Peyer's patch (tissue), 4 donors: Measurements from ENCODE around the gene MRPL54. TPM values are rescaled to one million over a fixed set of nuclear protein-coding genes. Genes with fewer than 3 reads are reported as not detected.
"Not testable (repeated sequence)": the region's sequence is repeated elsewhere in the genome, so short reads cannot be mapped to it uniquely, and the experiment has no call there.

Experiments
- DNase-seq, 3 donors: peaks; one replicate each; pipeline ENCODE4 v3.0.0-alpha.2; 2017 to 2019
- H3K27ac ChIP-seq, 4 donors: fragments of 200-600 bp; sonication (generic); one replicate each; pipeline ENCODE4 v1.5.1; 2016 to 2019
- H3K27me3 ChIP-seq, 2 donors: fragments of 200-600 bp; sonication (generic); one replicate each; pipeline ENCODE4 v1.5.1; 2019
- H3K36me3 ChIP-seq, 3 donors: fragments of 200-600 bp; sonication (generic); one replicate each; pipeline ENCODE4 v1.5.1; 2016 to 2019
- H3K4me1 ChIP-seq, 4 donors: fragments of 200-600 bp; sonication (generic); one replicate each; pipeline ENCODE4 v1.5.1; 2016 to 2019
- H3K4me3 ChIP-seq, 4 donors: fragments of 200-600 bp; sonication (generic); 1 replicate in 3 of 4; 2 replicates in 1 of 4; pipeline ENCODE4 v1.5.1; 2016 to 2019; ENCODE audit warnings: mild to moderate bottlenecking in 1 of 4
- H3K9me3 ChIP-seq, 4 donors: fragments of 200-600 bp; sonication (generic); one replicate each; pipeline ENCODE4 v1.5.1; 2016 to 2019; ENCODE audit warnings: mild to moderate bottlenecking in 1 of 4
- POLR2A ChIP-seq, 2 donors: fragments of 450-650 bp; IDR thresholded peaks; one replicate each; pipeline ENCODE4 v1.5.1; 2017; ENCODE audit warnings: antibody characterized with exemption in 2 of 2, mild to moderate bottlenecking in 2 of 2, moderate library complexity in 2 of 2
- total RNA-seq, 4 donors: library from RNA; depleted of rRNA; stranded (reverse); fragments of >200 nt; gene quantifications; one replicate each; pipeline ENCODE4 v1.1.0, GENCODE V29; 2016
- TF ChIP-seq, protein P1 (sequence below), 6 experiments: fragments of 450-650 bp in 4 of 6; fragments of 200-600 bp in 2 of 6; sonication (generic) in 1 of 6; IDR thresholded peaks; one replicate each; pipeline ENCODE4 v1.5.1; 2017 to 2019; ENCODE audit warnings: antibody characterized with exemption in 6 of 6, mild to moderate bottlenecking in 3 of 6, moderate library complexity in 1 of 6

The MRPL54 gene
- total RNA-seq, 4 donors from 2014 or later = 21.4 to 58.5 (median 47.2) TPM

DNA sequence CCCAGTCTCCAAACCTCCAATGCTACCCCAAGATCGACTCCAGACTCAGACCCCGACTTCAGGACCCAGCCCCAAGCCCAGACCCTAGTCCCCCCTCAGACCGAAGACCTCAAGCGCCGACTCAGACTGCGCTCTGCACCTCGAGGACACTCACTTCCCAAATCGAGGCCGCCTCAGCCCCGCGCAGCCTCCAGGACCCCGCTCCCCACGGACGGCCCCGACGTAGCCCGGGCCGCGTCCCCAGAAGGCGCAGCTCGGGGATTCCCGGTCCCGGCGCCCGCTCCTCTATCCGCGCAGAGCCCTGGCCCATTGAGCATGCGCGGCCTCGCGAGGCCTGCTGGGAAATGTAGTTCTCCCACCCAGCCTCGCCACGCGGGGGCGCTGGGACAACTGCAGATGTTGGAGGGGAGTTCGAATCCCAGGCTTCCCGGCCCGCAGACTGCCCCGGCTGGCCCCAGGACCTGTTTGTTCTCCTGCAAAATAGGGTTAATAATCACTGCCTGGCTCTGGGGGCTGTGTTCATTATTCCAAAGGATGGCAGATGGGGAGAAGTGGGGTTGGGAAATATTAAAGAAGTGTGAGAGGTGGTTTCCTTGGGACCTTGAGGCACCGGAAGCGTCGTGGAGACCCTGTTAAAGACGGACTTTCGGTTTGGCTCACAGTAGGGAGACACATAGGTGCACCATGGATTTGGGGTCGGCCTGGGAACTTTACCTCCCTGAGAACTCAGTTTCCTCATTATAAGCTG is 926 bp upstream of the MRPL54 start, which contains the start of gene APBA3:
APBA3 (minus strand) TSS at position 311 of the 748 bp plus-strand sequence. CDS start 1,428 bp downstream, outside the sequence.
- peaks cover 0 to 48% (median 0%) of the 10 kb centered on the region in 3 donors for H3K36me3 ChIP-seq

GRCh38 chr19:3762130-3762473 is 380 bp upstream of the MRPL54 start:
- DNase-seq = no peak
- TF ChIP-seq POLR2A (IDR thresholded peaks at IDR 0.05) = no peak
- TF ChIP-seq, protein P1, sequence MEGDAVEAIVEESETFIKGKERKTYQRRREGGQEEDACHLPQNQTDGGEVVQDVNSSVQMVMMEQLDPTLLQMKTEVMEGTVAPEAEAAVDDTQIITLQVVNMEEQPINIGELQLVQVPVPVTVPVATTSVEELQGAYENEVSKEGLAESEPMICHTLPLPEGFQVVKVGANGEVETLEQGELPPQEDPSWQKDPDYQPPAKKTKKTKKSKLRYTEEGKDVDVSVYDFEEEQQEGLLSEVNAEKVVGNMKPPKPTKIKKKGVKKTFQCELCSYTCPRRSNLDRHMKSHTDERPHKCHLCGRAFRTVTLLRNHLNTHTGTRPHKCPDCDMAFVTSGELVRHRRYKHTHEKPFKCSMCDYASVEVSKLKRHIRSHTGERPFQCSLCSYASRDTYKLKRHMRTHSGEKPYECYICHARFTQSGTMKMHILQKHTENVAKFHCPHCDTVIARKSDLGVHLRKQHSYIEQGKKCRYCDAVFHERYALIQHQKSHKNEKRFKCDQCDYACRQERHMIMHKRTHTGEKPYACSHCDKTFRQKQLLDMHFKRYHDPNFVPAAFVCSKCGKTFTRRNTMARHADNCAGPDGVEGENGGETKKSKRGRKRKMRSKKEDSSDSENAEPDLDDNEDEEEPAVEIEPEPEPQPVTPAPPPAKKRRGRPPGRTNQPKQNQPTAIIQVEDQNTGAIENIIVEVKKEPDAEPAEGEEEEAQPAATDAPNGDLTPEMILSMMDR (IDR thresholded peaks at IDR 0.05) = no peak
- Histone ChIP-seq H3K36me3 (peaks cover 0 to 50% (median 0%) of the 10 kb centered on the region in 3 donors), H3K27ac (peak overlapping the region; percentile 94 to 100 (median 96)), H3K9me3 (no peaks in the 10 kb centered on the region), H3K4me1 (peaks cover 0 to 37% (median 25%) of the 10 kb centered on the region in 4 donors), H3K27me3 (no peaks in the 10 kb centered on the region), H3K4me3 (peak overlapping the region in 2 of 4 donors; percentile 72 to 92)

More for the DNA sequence above, 926 bp upstream of the MRPL54 start, which contains the start of gene APBA3:
- DNase-seq = peak; percentile 92 to 97 (median 97)
- Histone ChIP-seq H3K4me1 (peaks cover 0 to 37% (median 25%) of the 10 kb centered on the region in 4 donors), H3K9me3 (no peaks in the 10 kb centered on the region), H3K4me3 (peak within 1 kb of the TSS; percentile 72 to 93 (median 90)), H3K27ac (peak within 1 kb of the TSS; percentile 94 to 100 (median 96)), H3K27me3 (no peaks in the 10 kb centered on the region)
- TF ChIP-seq, protein P1 (IDR thresholded peaks at IDR 0.05) = peak; percentile 71 to 91 (median 74)
- TF ChIP-seq POLR2A (IDR thresholded peaks at IDR 0.05) = peak; percentile 74 to 78

GRCh38 chr19:3765121-3765520 is 2.6 kb downstream of the MRPL54 start:
- Histone ChIP-seq H3K9me3 (no peaks in the 10 kb centered on the region), H3K27me3 (no peaks in the 10 kb centered on the region), H3K27ac (no peak overlapping the region), H3K36me3 (peaks cover 0 to 44% (median 0%) of the 10 kb centered on the region in 3 donors), H3K4me1 (peaks cover 0 to 22% (median 18%) of the 10 kb centered on the region in 4 donors), H3K4me3 (no peak overlapping the region)
- DNase-seq = no peak
- TF ChIP-seq, protein P1 (IDR thresholded peaks at IDR 0.05) = no peak
- no peak for TF ChIP-seq POLR2A (IDR thresholded peaks at IDR 0.05)

GRCh38 chr19:3765757-3766156 is 3.3 kb downstream of the MRPL54 start:
- H3K4me3 ChIP-seq, H3K27me3 ChIP-seq, H3K27ac ChIP-seq, H3K9me3 ChIP-seq, DNase-seq: not testable (repeated sequence)
- Histone ChIP-seq H3K4me1 (peaks cover 0 to 16% (median 13%) of the 10 kb centered on the region in 4 donors), H3K36me3 (peaks cover 0 to 44% (median 0%) of the 10 kb centered on the region in 3 donors)

DNA sequence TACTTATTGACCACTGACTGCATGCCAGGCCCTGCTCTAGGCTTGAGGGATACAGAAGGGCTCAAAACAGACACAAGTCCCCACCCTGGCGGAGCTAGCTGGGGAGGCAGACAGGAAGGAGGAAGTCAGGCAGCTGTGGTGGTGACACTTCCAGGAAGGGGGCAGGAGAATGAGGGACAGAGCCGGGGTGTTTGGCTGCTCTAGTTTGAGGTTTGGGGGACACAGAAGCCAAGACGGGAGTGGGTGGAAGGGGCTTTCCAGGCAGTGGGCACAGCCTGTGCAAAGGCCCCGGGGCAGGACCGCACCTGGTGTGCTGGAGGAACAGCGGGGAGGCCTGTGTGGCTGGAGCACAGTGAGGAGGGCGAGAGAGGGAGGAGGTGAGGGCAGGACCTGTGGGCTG is 4.0 kb downstream of the MRPL54 start:
- no peaks in the 10 kb centered on the region for H3K27me3 ChIP-seq
- peaks cover 0 to 14% (median 10%) of the 10 kb centered on the region in 4 donors for H3K4me1 ChIP-seq
- H3K36me3 ChIP-seq = peaks cover 0 to 44% (median 0%) of the 10 kb centered on the region in 3 donors
- H3K27ac ChIP-seq = no peak overlapping the region
- no peaks in the 10 kb centered on the region for H3K9me3 ChIP-seq
- TF ChIP-seq, protein P1 (IDR thresholded peaks at IDR 0.05) = no peak
- no peak for TF ChIP-seq POLR2A (IDR thresholded peaks at IDR 0.05)
- DNase-seq = no peak
- H3K4me3 ChIP-seq = no peak overlapping the region

- Histone ChIP-seq H3K9me3 (no peaks in the 10 kb centered on the region), H3K27ac (no peak overlapping the region), H3K4me3 (no peak overlapping the region), H3K27me3 (no peaks in the 10 kb centered on the region), H3K36me3 (peaks cover 0 to 44% (median 0%) of the 10 kb centered on the region in 3 donors), H3K4me1 (peaks cover 0 to 10% (median 7%) of the 10 kb centered on the region in 4 donors)
- TF ChIP-seq, protein P1 (IDR thresholded peaks at IDR 0.05) = no peak
- no peak for TF ChIP-seq POLR2A (IDR thresholded peaks at IDR 0.05)
- no peak for DNase-seq
These were observed 4.6 kb downstream of the MRPL54 start for GRCh38 chr19:3767050-3767449.
